Adrenal gland (tissue), 12 donors: ENCODE measurements around the gene TST. TPM values are rescaled to one million over a fixed set of nuclear protein-coding genes. Genes with fewer than 3 reads are reported as not detected.

Experiments
- DNase-seq, 7 donors: peaks; one replicate each; pipeline ENCODE4 v3.0.0-alpha.2; 2019 to 2020
- H3K27ac ChIP-seq, 5 donors: fragments of 200-600 bp; sonication (generic) in 4 of 5; 1 replicate in 3 of 5; 2 replicates in 2 of 5; pipeline versions ENCODE4 v1.5.1 to v1.8.0; 2016 to 2020; ENCODE audit warnings: mild to moderate bottlenecking in 1 of 5
- H3K27me3 ChIP-seq: fragments of 200-600 bp; 2 replicates; pipeline ENCODE4 v1.8.0; 2021
- H3K36me3 ChIP-seq, 2 donors: fragments of 200-600 bp; replicated peaks in 1 of 2; 1 replicate in 1 of 2; 2 replicates in 1 of 2; pipeline versions ENCODE4 v1.5.1 to v1.8.0; 2018 to 2022
- H3K4me1 ChIP-seq, 2 donors: fragments of 200-600 bp; replicated peaks in 1 of 2; 1 replicate in 1 of 2; 2 replicates in 1 of 2; pipeline versions ENCODE4 v1.5.1 to v1.8.0; 2018 to 2021
- H3K4me3 ChIP-seq, 4 donors: fragments of 200-600 bp; sonication (generic) in 3 of 4; one replicate each; pipeline ENCODE4 v1.5.1; 2016 to 2018
- H3K9me3 ChIP-seq, 3 donors: fragments of 200-600 bp; sonication (generic) in 1 of 3; replicated peaks in 1 of 3; 1 replicate in 2 of 3; 2 replicates in 1 of 3; pipeline versions ENCODE4 v1.5.1 to v1.8.0; 2016 to 2021
- CTCF ChIP-seq, 6 experiments: fragments of 450-650 bp in 4 of 6; fragments of 200-600 bp in 2 of 6; sonication (generic) in 1 of 6; IDR thresholded peaks; 1 replicate in 5 of 6; 2 replicates in 1 of 6; pipeline versions ENCODE4 v1.5.1 to v1.8.0; 2016 to 2021; ENCODE audit warnings: antibody characterized with exemption in 6 of 6, mild to moderate bottlenecking in 2 of 6, moderate library complexity in 1 of 6
- POLR2A ChIP-seq, 2 donors: fragments of 450-650 bp; IDR thresholded peaks; one replicate each; pipeline ENCODE4 v1.6.1; 2017; ENCODE audit warnings: antibody characterized with exemption in 2 of 2, mild to moderate bottlenecking in 2 of 2, moderate library complexity in 1 of 2
- WGBS, 4 donors: extraction: QIAGEN DNeasy Blood & Tissue Kit in 2 of 4; methylation state at CpG; one replicate each; pipeline versions ENCODE4 v1.1.5 to v1.1.7; 2013 to 2017; 5-methylcytosine and 5-hydroxymethylcytosine counted together
- intact Hi-C, 2 donors: fragments of 100-400 bp; cut with DNase I; formaldehyde crosslinking; loops; one replicate each; pipeline versions ENCODE4 v1.14.1 to v1.15.0; 2022 to 2023
- polyA plus RNA-seq, 3 donors: library from polyadenylated mRNA; stranded (reverse); fragments of 200-250 nt in 2 of 3; fragments of 350-450 nt in 1 of 3; fragmentation: Illumina TruSeq in 1 of 3; extraction: RNeasy Lipid Tissue Mini Kit (QIAGEN cat#74804) in 1 of 3; gene quantifications; one replicate each; pipeline ENCODE4 v1.2.3, GENCODE V29; 2013 to 2014
- total RNA-seq, 9 donors: library from RNA; depleted of rRNA in 4 of 9; stranded (reverse); fragments of >200 nt in 4 of 9; fragments of 120-200 nt in 1 of 9; fragmentation: NEBNext Ultra II Directional in 1 of 9; extraction: Animal tissue kit (Norgen Biotek cat#: 25700) in 1 of 9; gene quantifications; one replicate each; pipeline versions ENCODE4 v1.1.0 to v1.2.4, GENCODE V29; 2013 to 2023
- donor health status: healthy with polysubstance abuse.
- donor health status: Bipolar disorder and iron deficiency.
- donor health status: DM: yes; HTN: yes; CAD: no.
- donor health status: DM: no; HTN: no; CAD: no.
- donor health status: DM: no; HTN: no; CAD: no.
- donor health status: DM: yes; HTN: yes; CAD: no.

Gene TST
- total and polyA plus RNA-seq, 12 donors, result 49.7 to 484 (median 195) TPM

- H3K27me3 ChIP-seq, result no peaks in the 10 kb centered on the region
- no peaks in the 10 kb centered on the region for H3K9me3 ChIP-seq
- H3K4me1 ChIP-seq, result peaks cover 0 to 12% of the 10 kb centered on the region in 2 donors
- no peaks in the 10 kb centered on the region for H3K36me3 ChIP-seq
- peak; percentile 51 to 71 (median 63) for DNase-seq
- peak overlapping the region in 2 of 5 donors; percentile 34 to 40 for H3K27ac ChIP-seq
- H3K4me3 ChIP-seq, result peak overlapping the region in 2 of 4 donors; percentile 26 to 48
- WGBS, 4 donors, result 20 to 33% (median 26%) methylated on average over 6 to 13 of the region's 13 CpGs
- TF ChIP-seq CTCF (IDR thresholded peaks at IDR 0.05), result peak in 4 of 6 experiments; percentile 9 to 31 (median 20)
- TF ChIP-seq POLR2A (IDR thresholded peaks at IDR 0.05), result no peak
- intact Hi-C loops, result loop anchor here (5.0 kb wide), 2 partner anchors 105 to 430 kb away; no protein-coding TSS in a partner anchor
These were observed 41.8 kb downstream of the TST start for GRCh38 chr22:36977401-36977861.

GRCh38 chr22:36976606-36977005 is 42.6 kb downstream of the TST start:
- Histone ChIP-seq H3K27me3 (no peaks in the 10 kb centered on the region), H3K27ac (no peak overlapping the region), H3K4me1 (peaks cover 0 to 12% of the 10 kb centered on the region in 2 donors), H3K36me3 (no peaks in the 10 kb centered on the region), H3K9me3 (no peaks in the 10 kb centered on the region), H3K4me3 (no peak overlapping the region)
- WGBS, 4 donors, result 90 to 96% (median 91%) methylated on average over 4 of the region's 4 CpGs
- intact Hi-C loops, result loop anchor here (5.0 kb wide), 2 partner anchors 104 to 429 kb away; no protein-coding TSS in a partner anchor
- TF ChIP-seq POLR2A (IDR thresholded peaks at IDR 0.05), result no peak
- no peak for TF ChIP-seq CTCF (IDR thresholded peaks at IDR 0.05)
- DNase-seq, result no peak

DNA sequence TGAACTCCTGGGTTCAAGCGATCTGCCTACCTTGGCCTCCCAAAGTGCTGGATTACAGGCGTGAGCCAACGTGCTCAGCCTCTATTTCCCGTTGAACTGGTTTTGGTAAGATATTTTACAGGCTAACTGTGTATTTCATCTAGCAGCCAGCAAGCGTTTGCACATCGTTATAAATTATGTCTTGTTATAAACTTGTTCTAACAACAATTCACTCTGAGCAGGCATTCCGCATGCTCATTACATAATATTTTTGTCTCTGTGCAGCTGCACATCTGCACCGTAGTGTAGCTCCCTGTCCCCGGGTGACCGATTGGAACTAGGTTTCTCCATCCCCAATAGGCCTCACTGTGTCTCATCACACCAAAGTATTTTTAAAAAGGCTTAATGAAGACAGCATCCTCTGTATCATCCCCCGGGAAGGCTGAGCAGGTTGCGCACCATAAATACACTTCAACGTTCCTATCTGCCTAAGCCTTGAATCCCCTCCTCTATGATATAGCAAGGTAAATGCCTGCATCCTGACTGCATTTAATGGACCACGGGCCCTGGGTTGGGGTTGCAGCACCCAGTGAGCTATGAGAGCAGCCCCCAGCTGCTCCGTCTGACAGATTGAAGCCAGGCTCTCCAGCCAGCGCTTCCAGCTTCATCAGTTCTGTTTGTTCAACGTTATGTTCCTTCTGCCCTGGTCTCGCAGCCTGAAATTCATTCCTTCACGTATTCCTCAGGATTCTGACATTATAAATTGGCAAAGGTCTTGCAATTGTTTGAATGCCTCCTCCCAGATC is 47.7 kb downstream of the TST start:
- intact Hi-C loops, result no loop called here
- whole genome bisulfite sequencing, 4 donors, result 84 to 88% (median 86%) methylated on average over 19 of the region's 19 CpGs
- H3K4me1 ChIP-seq, result peaks cover 10 to 14% of the 10 kb centered on the region in 2 donors
- H3K9me3 ChIP-seq, result no peaks in the 10 kb centered on the region
- H3K27me3 ChIP-seq, result no peaks in the 10 kb centered on the region
- H3K27ac ChIP-seq, result peak overlapping the region in 3 of 5 donors; percentile 29 to 54 (median 42)
- TF ChIP-seq CTCF (IDR thresholded peaks at IDR 0.05), result no peak
- TF ChIP-seq POLR2A (IDR thresholded peaks at IDR 0.05), result no peak
- no peaks in the 10 kb centered on the region for H3K36me3 ChIP-seq
- no peak for DNase-seq
- H3K4me3 ChIP-seq, result no peak overlapping the region

- no peaks in the 10 kb centered on the region for H3K36me3 ChIP-seq
- intact Hi-C loops, result no loop called here
- WGBS, 4 donors, result 88 to 92% (median 90%) methylated on average over 5 of the region's 5 CpGs
These were observed 50.8 kb downstream of the TST start for GRCh38 chr22:36968249-36968964.

More at GRCh38 chr22:36968249-36968964, 50.8 kb downstream of the TST start:
- no peak for TF ChIP-seq POLR2A (IDR thresholded peaks at IDR 0.05)
- no peak for TF ChIP-seq CTCF (IDR thresholded peaks at IDR 0.05)
- Histone ChIP-seq H3K27ac (no peak overlapping the region), H3K4me1 (peaks cover 10 to 14% of the 10 kb centered on the region in 2 donors), H3K4me3 (no peak overlapping the region), H3K27me3 (no peaks in the 10 kb centered on the region), H3K9me3 (no peaks in the 10 kb centered on the region)
- DNase-seq, result no peak
